Right hindlimb (tissue), 1 donor: ENCODE data around the gene PACRG.
"Not testable (repeated sequence)": the region's sequence is repeated elsewhere in the genome, so short reads cannot be mapped to it uniquely, and the experiment has no call there.

Experiments used
- DNase-seq: peaks from one replicate; pipeline ENCODE4 v3.0.0-alpha.2; 2018

PACRG gene

DNA sequence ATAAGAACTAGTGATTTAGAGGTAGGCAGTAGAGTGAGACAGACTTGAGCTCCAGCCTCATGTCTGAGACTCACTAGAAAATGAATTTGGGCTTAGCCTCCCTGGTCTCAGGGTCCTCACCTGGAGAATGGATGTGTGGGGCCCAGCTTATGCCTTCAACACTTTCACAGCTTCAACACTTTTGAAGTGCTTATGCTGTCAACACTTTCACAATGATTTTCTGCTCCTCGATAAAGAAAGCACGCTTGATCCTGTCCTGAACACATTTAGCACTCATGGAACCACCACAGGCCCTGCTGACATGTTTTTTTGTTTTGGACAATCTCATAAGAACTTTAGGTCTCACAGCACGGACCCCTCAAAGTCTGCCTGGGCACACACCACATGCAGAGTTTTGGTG lies 229.3 kb downstream of the PACRG start:
- DNase-seq, result no peak

DNA sequence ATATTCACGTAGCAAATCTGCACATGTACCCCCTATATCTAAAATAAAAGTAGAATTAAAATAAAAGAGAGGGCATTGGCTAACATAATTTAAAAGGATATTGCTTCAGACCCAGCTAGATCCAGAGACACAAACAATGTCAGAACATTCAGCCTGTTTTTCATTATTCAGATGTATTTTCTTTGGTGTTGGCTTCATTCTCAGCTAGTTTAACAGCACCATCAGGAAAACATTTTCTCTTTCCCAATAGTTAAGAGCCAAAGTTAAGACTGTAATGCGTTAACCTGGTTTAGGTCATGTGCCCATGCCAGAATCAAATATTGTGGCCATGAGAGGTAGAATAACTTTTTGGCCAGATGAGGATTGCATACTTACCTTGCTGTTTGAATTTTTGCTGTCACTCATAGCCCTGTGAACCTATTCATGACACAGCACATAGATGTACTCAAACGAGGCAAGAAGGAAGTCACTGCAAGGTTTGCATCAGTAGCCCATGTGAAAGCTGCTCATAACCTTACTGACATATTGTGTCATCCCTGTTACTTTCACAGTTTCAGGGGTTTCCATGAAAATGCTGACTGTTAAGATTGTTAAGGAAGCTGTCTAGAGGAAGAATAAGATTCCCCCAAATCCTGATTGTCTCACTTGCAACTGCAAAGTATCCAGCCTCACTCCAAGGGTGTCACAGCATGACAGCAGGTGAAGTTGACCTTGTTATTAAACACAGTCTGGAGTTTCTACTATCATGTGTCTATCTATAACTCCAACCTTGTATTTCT lies 233.1 kb downstream of the PACRG start:
- DNase-seq, result no peak

DNA sequence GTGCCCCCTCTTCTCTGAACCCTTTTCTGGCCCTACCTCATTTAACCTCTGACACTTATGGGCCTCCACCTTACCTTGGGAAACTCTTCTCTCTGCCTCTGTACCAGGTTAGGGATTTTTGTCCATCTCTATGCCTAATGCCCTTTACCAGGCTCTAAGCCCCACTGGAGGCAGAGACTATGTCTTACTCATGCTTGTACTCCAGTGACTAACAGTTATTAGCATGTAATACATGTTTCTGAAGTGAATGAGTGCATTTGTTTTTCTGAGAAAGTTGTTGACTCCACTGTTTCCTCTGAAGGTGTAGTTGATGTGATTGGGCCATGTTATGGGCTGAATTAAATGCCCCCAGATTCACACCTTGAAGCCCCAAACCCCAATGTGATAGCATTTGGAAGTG lies 234.3 kb downstream of the PACRG start:
- no peak for DNase-seq

DNA sequence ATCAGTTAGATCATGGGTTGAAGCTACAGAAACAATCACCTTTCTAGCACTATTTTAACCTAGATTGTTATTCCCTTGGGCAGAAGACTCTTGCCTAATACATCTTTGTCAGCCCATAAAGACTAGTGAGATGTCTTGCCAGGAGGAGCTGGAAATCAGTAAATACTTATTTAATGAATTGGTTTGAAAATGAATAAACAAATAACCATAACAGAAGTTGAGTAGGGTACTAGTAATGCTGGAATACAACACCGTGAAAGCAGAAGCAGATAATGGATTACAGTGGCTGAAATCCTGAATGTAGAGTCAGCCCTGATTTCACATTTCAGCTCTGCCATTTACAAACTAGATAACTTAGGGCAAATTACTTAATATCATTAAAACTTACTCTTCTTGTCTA lies 236.1 kb downstream of the PACRG start:
- DNase-seq, result no peak

DNA sequence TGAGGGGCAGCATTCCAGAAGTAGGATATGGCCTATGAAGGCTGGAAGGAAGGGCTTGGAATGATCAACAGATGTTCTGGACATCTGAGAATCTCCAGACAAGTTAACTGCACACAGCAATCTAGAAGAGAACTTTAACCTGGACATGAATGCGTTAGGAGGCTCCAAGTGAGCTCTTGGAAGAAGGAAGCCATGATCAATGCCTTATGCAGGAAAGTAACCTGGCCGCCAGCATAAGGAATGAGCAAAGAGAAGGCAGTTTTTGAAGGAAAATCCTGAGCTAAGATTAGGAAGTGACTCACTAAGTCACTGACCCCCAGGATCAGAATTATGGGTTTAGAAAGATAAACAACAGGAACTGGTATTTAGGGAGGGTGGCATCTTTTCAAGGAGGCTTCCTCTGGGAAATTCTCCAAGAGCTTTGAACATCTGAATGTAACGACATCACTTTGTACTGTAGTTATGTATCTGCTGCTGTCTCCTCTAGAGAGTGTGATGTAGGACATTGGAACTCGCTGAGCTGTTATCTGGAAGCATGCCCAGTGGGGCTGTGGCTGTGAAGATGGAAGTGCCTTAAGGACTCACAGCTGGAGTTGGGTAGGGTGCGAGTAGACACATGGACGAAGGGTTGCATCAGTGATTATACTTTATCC lies 236.8 kb downstream of the PACRG start:
- DNase-seq, result peak; percentile 86

DNA sequence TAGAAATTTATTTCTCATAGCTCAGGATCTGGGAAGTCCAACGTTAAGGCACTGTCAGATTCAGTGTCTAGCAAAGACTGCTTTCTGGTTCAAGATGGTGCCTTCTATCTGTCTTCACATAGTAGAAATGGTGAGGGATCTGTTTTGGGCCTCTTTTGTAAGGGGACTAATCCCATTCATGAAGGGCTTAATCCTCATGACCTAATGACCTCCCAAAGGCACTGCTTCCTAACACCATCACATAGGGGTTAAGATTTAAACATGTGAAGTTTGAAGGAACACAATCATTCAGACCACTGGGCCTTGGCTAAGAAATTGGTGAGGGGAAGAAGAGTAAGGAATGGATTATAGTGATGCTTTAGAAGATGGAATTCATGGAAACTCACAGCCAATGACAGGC lies 237.6 kb downstream of the PACRG start:
- no peak for DNase-seq

DNA sequence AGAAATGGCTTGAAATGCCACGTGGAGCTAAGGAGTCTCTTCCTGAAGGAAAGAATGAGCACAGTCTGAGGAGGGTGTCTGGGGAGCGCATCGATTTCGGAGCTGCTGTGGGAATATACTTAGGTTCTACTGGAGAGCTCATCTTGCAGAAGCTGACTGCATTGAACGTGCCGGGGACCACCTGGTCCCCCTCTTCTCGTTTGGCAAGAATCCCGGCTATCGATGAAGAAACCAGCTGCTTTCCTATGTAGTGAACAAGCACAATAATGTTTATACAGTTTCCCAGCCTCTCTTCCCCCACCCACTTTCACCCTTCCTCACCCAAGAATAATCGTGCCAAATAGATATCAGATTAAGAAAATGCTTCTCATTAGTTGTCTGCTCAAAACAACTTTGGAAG lies 242.5 kb downstream of the PACRG start:
- no peak for DNase-seq

DNA sequence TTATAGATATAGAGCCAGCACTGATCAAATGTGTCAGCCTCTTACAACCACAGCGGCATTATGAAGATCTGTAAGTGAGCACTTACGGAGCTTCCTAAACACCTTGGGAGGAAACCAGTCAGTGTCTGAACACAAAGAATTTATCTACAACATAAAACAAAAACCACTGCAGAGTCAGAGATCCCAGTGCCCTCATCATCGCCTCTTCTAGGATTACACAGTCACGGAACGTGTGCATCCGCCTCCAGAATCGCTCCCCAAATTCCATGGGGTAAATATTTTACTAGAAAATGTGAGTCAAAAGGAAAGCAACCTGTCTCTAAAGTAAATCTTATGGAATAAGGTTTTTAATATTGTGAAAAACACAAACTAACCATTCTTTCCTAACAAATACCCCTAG lies 243.6 kb downstream of the PACRG start:
- no peak for DNase-seq

DNA sequence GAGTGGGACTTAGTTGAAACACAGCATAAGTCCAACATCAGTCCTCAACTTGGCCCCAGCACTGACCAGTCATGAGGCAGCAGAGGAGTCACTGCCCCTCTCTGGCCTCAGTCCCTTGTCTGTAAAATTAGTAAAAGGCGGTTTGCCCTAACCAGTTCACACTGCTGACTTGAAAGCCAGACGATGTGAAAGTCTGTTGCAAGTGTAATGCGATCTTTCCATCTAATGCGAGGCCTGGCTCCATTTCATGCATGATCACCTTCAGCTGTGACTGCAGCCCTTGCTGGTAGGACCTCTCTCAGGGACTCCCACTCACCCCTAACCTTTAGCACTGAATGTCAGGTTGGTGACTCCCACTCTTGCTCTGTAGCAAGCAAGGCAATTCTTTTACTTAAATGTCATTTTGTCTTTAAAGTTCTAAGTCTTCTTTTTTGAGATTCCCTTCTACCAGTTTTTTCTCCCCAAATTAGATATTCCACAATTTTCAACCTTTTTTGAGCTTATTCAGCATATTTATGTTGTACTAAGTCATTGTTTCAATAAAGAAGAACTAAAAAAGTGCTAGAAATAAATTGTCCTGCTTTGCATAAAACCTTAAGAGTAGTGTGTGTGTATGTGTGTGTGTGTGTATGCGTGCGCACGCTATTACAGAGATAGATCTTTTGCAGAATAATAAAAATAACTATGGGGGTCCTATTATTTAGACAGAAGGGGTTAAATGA lies 245.5 kb downstream of the PACRG start:
- DNase-seq, result peak; percentile 23

DNA sequence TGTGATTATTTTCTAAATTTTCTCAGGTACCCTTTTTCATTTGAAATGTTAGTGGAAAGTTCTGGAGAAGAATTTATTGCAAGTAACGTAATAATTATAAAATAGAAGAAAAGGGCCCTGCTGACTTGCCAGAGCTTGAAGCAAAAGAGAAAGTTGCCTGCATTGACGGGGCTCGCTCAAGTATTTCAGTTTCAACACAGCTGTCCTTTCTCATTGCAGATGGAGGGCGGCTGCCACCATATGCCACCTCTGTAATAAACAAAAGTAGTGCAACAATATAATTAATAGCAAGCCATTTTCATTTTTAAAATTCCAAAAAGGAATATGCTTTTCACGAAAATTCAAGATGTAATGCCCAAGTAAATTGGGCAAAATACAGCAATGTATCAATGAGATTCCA lies 246.2 kb downstream of the PACRG start:
- DNase-seq, result no peak

DNA sequence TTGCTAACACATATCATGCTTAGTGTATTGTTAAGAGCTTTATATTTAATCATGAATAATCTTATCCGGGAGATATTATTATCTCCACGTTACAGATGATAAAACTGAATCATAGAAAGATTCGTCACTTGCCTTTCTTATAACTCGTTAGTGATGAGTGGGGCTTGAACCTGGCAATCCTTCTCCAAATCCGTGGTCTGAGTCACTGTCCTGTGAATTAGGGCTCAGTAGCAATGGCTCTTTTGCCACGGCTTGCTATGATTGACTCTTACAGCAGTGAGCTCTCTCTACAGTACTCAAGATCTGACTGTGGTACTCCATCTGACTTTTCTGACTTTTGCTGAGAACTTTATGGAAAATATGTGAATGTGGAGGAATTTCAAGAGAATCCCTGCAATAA lies 246.9 kb downstream of the PACRG start:
- no peak for DNase-seq

DNA sequence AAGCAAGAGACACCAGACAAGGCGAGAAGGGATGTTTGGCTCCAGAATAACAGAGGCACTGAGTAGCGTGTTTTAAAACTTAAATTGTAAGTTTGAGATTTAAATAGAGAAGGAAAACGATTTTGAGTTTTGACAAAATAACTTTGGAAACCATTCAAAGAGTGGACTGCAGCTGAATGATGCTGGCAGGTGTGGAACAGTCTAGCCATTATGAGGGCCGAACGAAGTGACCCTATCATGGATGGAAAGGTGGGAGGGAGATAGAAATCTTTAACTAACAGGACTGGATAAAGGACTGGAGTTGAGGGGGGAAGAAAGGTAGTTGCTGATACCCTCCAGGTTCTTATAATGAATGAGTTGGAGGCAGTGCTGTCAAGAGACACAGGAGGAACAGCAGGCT lies 248.4 kb downstream of the PACRG start:
- DNase-seq, result no peak

DNA sequence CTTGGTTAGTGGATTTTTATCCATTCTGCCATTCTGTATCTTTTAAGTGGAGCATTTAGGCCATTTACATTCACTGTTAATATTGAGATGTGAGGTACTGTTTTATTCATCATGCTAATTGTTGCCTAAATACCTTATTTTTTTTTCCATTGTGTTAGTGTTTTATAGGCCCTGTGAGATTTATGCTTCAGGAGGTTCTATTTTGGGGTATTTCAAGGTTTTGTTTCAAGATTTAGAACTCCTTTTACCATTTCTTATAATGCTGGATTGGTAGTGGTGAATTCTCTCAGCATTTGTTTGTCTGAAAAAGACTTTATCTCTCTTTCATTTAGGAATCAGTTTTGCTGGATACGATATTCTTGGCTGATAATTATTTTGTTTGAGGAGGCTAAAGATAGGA lies 255.5 kb downstream of the PACRG start:
- not testable (repeated sequence) for DNase-seq

DNA sequence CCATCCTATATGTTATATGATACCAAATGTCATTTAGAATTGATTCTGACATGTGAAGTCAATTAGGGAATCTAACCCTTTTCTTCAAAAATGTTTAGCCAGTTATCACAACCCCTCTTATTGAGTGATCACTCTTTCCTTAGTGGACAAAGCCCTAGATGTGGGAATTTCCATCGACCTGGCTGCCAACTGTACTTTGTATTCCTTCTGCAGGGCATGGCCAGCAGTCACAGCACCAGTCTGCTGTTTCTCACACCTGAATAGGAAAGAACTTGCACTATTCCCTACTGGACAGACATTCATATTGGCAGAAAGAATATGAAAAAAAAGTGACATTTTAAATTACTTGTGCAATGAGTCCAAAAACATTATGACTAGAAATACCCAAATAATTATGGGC lies 271.0 kb downstream of the PACRG start:
- DNase-seq, result no peak

DNA sequence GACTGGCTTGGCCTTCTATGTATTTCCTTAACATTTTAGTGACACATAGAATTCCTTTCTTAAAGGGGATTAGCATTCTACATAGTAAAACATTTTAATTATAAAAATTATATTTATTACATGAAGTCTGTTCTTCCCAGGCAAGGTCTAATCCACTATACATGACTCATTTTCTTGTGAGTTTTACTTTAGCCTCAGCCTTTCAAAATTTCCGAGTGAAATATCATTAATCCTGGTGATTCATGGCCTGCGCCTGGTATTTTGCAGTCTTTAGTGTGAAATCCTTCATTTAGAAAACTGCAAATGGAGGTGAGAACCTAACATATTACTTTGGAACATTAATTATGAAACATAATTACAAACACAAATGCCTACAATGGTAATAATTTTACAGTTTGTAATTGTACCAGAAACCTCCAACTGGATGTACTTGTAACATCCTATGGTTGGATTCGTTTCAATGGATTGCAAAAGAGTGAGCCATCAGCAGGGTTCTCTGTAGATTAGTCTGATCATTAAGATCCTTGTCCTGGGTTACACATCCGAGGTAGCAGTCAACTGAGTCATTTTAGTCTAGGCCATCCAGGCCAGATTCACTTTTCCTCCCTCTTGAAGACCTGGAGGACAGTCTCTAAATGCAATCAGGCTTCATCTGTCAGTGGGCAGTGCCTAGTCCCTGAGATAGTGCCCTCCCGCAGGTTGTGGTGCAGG lies 272.0 kb downstream of the PACRG start:
- DNase-seq, result no peak

DNA sequence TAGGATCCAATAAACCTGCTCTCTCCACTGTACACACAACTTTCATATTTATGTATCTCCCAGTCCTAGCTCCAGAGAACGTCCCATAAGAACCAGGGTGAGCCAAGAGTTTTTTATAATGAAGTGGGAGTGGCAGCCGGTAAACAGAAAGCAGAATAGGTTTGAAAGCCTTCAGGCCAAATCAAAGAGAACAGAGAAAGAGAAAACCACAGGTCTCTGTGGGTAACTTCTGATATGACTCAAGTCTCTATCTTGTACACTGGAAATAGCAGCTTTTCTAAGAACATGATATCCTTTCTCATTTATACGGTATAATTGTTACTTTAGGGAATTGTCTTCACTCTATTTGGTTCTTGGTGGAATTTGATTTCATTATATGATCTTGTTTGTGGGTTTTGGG lies 273.6 kb downstream of the PACRG start:
- no peak for DNase-seq

DNA sequence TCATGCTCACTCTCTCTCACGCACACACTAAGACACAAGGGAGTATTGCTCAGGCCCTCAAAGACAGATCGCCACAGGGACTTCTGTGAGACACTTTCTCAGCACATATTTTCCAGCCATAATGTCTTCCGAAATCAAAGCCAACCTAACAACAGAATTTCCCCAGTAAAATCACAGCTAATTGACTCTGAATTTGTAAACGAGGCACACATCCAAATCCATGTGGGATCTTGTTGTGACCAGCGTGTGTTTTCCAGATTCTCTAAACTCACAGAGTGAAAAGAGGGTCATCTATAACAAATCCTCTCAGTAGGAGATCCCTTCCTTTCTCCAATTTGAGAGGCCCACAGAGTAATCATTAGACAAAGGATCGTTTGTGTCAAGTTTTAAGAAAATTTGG lies 280.4 kb downstream of the PACRG start:
- DNase-seq, result no peak

DNA sequence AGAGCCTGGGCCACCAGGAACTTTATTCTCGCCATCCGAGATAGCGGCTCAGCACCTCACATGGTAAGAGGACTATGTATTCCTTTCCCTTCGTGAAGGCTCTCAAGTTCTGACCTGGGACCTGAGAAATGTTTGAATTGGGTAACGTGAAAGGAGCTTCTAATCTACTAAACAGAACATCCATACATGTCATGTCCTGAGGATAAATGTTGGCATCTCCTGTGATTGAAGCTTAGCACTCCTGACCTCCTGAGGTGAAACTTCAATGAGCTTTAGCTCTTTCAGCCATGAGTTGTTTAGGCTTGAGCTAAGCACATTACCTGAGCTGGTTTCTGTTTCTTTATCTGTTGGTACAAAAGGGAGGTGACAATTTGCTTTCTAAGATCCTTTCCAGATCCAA lies 280.9 kb downstream of the PACRG start:
- DNase-seq, result no peak

DNA sequence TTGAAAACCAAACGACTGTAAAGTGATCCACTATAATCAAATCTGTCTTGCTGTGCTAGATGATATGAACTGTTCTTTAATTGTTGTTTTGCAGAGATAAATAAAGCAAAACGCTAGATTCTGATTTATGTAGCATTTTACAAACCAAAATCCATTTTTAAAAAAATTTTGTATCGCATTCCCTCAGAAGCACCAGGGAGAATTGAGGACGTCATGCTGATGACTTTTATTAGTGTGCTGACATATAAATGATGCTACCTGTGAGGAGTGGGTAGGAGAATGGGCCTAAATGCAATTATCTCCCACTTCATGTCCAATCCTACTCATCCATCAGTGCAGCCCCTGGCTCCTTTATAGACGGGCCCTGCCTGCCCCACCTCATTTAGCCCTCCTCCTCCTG lies 282.4 kb downstream of the PACRG start:
- DNase-seq, result no peak

DNA sequence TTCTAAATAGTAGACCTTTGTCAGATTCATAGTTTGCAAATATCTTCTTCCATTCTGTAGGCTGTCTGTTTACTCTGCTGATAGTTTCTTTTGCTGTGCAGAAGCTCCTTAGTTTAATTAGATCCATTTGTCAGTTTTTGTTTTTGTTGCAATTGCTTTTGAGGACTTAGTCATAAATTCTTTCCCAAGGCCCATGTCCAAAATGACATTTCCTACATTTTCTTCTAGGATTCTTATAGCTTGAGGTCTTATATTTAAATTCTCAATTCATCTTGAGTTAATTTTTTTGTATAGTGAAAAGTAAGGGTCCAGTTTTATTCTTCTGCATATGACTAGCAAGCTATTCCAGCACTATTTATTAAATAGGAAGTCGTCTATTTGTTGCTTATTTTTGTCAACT lies 287.0 kb downstream of the PACRG start:
- no peak for DNase-seq

DNA sequence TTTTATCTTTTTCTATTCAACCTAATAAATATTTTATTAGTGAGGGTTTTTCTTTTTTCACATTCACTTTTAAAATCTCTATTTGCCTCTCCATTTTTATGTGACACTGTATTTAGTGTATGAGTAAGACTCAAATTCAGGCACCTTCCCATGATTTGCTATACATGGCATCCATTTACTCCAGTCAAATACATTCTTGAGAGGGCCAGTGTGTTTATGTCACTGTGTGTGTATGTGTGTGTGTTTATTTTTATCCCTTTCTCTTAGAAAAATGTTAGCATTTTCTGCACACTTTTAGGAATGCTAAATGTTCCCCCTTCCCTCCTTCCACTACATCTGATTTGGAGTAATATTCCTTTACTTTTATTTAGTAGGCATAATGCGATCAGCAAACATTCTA lies 290.0 kb downstream of the PACRG start:
- no peak for DNase-seq

DNA sequence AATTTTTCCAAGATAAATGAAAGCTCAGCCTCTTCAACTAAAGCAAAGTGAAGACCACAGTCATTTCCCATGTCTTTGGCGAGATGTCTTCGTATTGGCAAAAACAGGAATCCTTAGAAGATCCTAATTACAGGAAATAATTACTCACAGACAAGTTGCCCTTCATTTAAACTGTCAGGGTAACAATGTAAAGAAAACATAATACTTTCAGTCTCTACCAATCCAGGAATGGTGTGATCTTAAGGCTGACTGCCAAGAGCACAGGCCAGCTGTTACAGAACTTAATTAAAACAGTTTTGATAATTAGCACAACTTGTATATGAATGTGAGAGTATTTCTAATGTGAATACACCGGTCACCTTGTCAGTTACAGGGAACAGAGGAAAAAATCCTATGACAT lies 292.2 kb downstream of the PACRG start:
- no peak for DNase-seq

DNA sequence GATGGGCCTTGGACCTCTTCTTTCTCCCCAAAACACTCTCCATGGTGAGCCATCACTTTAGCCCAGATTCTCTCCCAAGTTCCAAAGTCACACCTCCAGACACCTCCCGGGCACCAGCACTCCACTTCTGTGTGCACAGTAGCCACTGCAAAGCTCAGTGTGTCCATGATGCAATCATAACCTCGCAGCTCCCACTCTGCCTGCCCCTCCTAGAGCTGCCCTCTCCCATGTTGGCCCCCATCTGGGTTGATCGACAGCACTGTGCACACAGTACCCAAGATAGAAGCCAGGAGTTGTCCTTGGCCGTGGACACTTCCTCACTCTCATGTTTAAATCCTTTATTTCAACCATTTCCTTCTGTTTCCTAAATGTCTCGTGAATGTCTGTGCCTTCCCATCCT lies 293.3 kb downstream of the PACRG start:
- DNase-seq, result no peak

DNA sequence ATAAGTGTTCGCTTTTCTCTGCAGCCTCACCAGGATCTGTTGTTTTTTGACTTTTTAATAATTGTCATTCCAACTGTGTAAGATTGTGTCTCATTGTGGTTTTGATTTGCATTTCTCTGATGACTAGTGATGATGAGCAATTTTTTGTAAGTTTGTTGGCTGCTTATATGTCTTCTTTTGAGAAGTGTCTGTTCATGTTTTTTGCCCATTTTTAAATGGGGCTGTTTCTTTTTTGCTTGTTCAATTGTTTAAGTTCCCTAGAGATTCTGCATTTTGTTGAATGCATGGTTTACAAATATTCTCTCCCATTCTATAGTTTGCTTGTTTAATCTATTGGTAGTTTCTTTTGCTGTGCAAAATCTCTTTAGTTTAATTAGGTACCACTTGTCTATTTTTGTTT lies 295.9 kb downstream of the PACRG start:
- DNase-seq, result no peak
